Loucy (cell line): ENCODE measurements around the gene RCC2.
"Not testable (repeated sequence)": the region's sequence is repeated elsewhere in the genome, so short reads cannot be mapped to it uniquely, and the experiment has no call there.

Experiments
- H2AFZ ChIP-seq: fragments of 200-600 bp; sonication (generic); 2 replicates; pipeline ENCODE4 v1.6.0; 2016; ENCODE audit warnings: antibody characterized with exemption, mild to moderate bottlenecking, low read length, moderate library complexity
- H3F3A ChIP-seq: fragments of 200-600 bp; 2 replicates; pipeline ENCODE4 v1.6.0; 2016; ENCODE audit warnings: antibody characterized with exemption, low read depth, mild to moderate bottlenecking
- H3K27me3 ChIP-seq: fragments of 200-600 bp; sonication (generic); 2 replicates; pipeline ENCODE4 v1.6.1; 2014; ENCODE audit warnings: low read length, mild to moderate bottlenecking; ENCODE audit not compliant: insufficient read depth, poor library complexity, severe bottlenecking
- H3K36me3 ChIP-seq: fragments of 200-600 bp; sonication (generic); 2 replicates; pipeline ENCODE4 v1.6.1; 2016; ENCODE audit warnings: low read length; ENCODE audit not compliant: insufficient read depth
- H3K4me1 ChIP-seq: fragments of 200-600 bp; sonication (generic); 2 replicates; pipeline ENCODE4 v1.5.1; 2014; ENCODE audit warnings: low read length, mild to moderate bottlenecking; ENCODE audit not compliant: insufficient read depth, poor library complexity, severe bottlenecking
- H3K4me2 ChIP-seq: fragments of 200-600 bp; sonication (generic); 2 replicates; pipeline ENCODE4 v1.6.0; 2014; ENCODE audit warnings: antibody characterized with exemption, low read length, low read depth, mild to moderate bottlenecking; ENCODE audit not compliant: poor library complexity, severe bottlenecking
- H3K4me3 ChIP-seq: fragments of 200-600 bp; sonication (generic); 2 replicates; pipeline ENCODE4 v1.5.1; 2014; ENCODE audit warnings: low read length, mild to moderate bottlenecking, mixed read lengths; ENCODE audit not compliant: poor library complexity, severe bottlenecking
- H3K79me2 ChIP-seq: fragments of 200-600 bp; sonication (generic); 2 replicates; pipeline ENCODE4 v1.6.1; 2014; ENCODE audit warnings: low read length; ENCODE audit not compliant: insufficient read depth
- H3K9ac ChIP-seq: fragments of 200-600 bp; sonication (generic); 2 replicates; pipeline ENCODE4 v1.6.0; 2014; ENCODE audit warnings: mild to moderate bottlenecking, low read depth, low read length, moderate library complexity; ENCODE audit not compliant: poor library complexity, severe bottlenecking
- H3K9me2 ChIP-seq: fragments of 200-600 bp; sonication (generic); replicated peaks from 2 replicates; pipeline ENCODE4 v1.6.1; 2016; ENCODE audit warnings: low read depth, low read length, mixed read lengths
- H3K9me3 ChIP-seq: fragments of 200-600 bp; sonication (generic); 2 replicates; pipeline ENCODE4 v1.6.1; 2014; ENCODE audit warnings: mild to moderate bottlenecking, antibody characterized with exemption, low read length, low read depth; ENCODE audit not compliant: insufficient read depth
- H4K20me1 ChIP-seq: fragments of 200-600 bp; sonication (generic); 2 replicates; pipeline ENCODE4 v1.6.0; 2014; ENCODE audit warnings: antibody characterized with exemption, low read length, mild to moderate bottlenecking; ENCODE audit not compliant: insufficient read depth, poor library complexity, severe bottlenecking
- EZH2phosphoT487 ChIP-seq: fragments of 200-600 bp; IDR thresholded peaks from 2 replicates; pipeline ENCODE4 v1.6.1; 2018; ENCODE audit warnings: antibody characterized with exemption, mild to moderate bottlenecking, moderate library complexity, borderline replicate concordance
- TF ChIP-seq, protein P1 (sequence below): fragments of 200-600 bp; sonication (generic); conservative IDR thresholded peaks from 2 replicates; pipeline ENCODE4 v1.5.1; 2014; ENCODE audit warnings: mild to moderate bottlenecking, antibody characterized with exemption, low read length

RCC2 gene

GRCh38 chr1:17452686-17453085 lies 13.2 kb upstream of the RCC2 start:
- H3K4me1 ChIP-seq: no peaks in the 10 kb centered on the region
- H3K9ac ChIP-seq: no peak overlapping the region
- no peaks in the 10 kb centered on the region for H3K36me3 ChIP-seq
- no peaks in the 10 kb centered on the region for H3F3A ChIP-seq
- H3K9me2 ChIP-seq: no peaks in the 10 kb centered on the region
- no peaks in the 10 kb centered on the region for H3K9me3 ChIP-seq
- no peak overlapping the region for H3K4me2 ChIP-seq
- H3K27me3 ChIP-seq: no peaks in the 10 kb centered on the region
- no peak overlapping the region for H3K4me3 ChIP-seq
- H3K79me2 ChIP-seq: no peaks in the 10 kb centered on the region
- H2AFZ ChIP-seq: no peak overlapping the region
- no peaks in the 10 kb centered on the region for H4K20me1 ChIP-seq
- no peak for TF ChIP-seq EZH2phosphoT487
- TF ChIP-seq, protein P1, sequence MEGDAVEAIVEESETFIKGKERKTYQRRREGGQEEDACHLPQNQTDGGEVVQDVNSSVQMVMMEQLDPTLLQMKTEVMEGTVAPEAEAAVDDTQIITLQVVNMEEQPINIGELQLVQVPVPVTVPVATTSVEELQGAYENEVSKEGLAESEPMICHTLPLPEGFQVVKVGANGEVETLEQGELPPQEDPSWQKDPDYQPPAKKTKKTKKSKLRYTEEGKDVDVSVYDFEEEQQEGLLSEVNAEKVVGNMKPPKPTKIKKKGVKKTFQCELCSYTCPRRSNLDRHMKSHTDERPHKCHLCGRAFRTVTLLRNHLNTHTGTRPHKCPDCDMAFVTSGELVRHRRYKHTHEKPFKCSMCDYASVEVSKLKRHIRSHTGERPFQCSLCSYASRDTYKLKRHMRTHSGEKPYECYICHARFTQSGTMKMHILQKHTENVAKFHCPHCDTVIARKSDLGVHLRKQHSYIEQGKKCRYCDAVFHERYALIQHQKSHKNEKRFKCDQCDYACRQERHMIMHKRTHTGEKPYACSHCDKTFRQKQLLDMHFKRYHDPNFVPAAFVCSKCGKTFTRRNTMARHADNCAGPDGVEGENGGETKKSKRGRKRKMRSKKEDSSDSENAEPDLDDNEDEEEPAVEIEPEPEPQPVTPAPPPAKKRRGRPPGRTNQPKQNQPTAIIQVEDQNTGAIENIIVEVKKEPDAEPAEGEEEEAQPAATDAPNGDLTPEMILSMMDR: no peak

DNA sequence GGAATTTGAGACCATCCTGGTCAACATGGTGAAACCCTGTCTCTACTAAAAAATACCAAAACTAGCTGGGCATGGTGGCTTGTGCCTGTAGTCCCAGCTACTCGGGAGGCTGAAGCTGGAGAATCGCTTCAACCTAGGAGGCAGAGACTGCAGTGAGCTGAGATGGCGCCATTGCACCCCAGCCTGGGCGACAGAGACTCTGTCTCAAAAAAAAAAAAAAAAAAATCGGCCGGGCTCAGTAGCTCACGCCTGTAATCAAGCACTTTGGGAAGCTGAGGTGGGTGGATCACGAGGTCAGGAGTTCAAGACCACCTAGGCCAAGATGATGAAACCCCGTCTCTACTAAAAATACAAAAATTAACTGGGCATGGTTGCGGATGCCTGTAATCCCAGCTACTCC lies 12.7 kb upstream of the RCC2 start:
- not testable (repeated sequence) for H3K4me2 ChIP-seq, H2AFZ ChIP-seq, H4K20me1 ChIP-seq, H3K4me3 ChIP-seq, H3K36me3 ChIP-seq, H3K27me3 ChIP-seq, H3F3A ChIP-seq, H3K9me3 ChIP-seq, H3K9ac ChIP-seq, H3K79me2 ChIP-seq, H3K9me2 ChIP-seq, H3K4me1 ChIP-seq

DNA sequence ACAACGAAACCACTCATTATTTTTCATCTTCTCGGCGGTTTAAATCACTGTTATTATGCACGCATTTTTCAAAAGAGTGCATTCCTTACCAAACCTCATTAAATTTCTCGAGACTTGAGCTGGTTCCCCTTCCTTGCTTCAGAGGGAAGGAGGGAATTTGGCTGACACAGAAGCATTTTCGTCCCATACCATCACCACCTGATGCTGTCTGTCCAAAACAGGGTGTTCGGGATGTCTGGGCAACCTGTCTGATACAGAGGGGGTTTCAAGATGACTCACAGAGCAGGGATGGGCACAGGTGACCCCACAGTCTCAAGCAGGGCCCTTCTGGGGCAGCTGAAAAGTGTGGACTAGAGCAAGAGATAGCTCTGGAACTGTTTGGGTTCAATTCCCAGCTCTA lies 12.3 kb upstream of the RCC2 start:
- Histone ChIP-seq H2AFZ (no peak overlapping the region), H3F3A (no peaks in the 10 kb centered on the region), H3K79me2 (no peaks in the 10 kb centered on the region), H4K20me1 (no peaks in the 10 kb centered on the region), H3K9me3 (no peaks in the 10 kb centered on the region), H3K4me1 (no peaks in the 10 kb centered on the region), H3K27me3 (no peaks in the 10 kb centered on the region), H3K4me2 (no peak overlapping the region), H3K9ac (no peak overlapping the region), H3K36me3 (no peaks in the 10 kb centered on the region), H3K4me3 (no peak overlapping the region), H3K9me2 (no peaks in the 10 kb centered on the region)
- TF ChIP-seq EZH2phosphoT487: no peak
- TF ChIP-seq, protein P1: no peak

GRCh38 chr1:17447501-17447992 lies 8.1 kb upstream of the RCC2 start:
- no peak for TF ChIP-seq EZH2phosphoT487
- TF ChIP-seq, protein P1: no peak
- Histone ChIP-seq H3K4me2 (no peak overlapping the region), H3F3A (no peaks in the 10 kb centered on the region), H3K9me2 (no peaks in the 10 kb centered on the region), H3K9me3 (no peaks in the 10 kb centered on the region), H2AFZ (no peak overlapping the region), H3K4me3 (no peak overlapping the region), H3K27me3 (no peaks in the 10 kb centered on the region), H3K9ac (no peak overlapping the region), H4K20me1 (no peaks in the 10 kb centered on the region), H3K79me2 (no peaks in the 10 kb centered on the region), H3K4me1 (no peaks in the 10 kb centered on the region), H3K36me3 (no peaks in the 10 kb centered on the region)
